ENCODE measurements around the gene SLC5A9. TPM values are rescaled to one million over a fixed set of nuclear protein-coding genes. Genes with fewer than 3 reads are reported as not detected.
"Not testable (repeated sequence)": the region's sequence is repeated elsewhere in the genome, so short reads cannot be mapped to it uniquely, and the experiment has no call there.

Gene SLC5A9
- total and polyA plus RNA-seq, 2 donors (not counting 1 experiment from before 2014, with no cell fraction given), result not detected

GRCh38 chr1:48284696-48285420, 62.3 kb downstream of the SLC5A9 start:
- H3K27me3 ChIP-seq (ENCODE audit: control insufficient read depth, insufficient read depth, low read length); H3K4me2 ChIP-seq (ENCODE audit: extremely low read depth, insufficient read depth, low read length); H3K9ac ChIP-seq (ENCODE audit: insufficient read depth, low read length): not testable (repeated sequence)

GRCh38 chr1:48285525-48285924, 63.0 kb downstream of the SLC5A9 start:
- no peak overlapping the region for H2AFZ ChIP-seq (ENCODE audit: low read length)
- no peaks in the 10 kb centered on the region for H3K79me2 ChIP-seq (ENCODE audit: control insufficient read depth, insufficient read depth, low read length)
- no peak overlapping the region for H3K4me2 ChIP-seq (ENCODE audit: extremely low read depth, insufficient read depth, low read length)
- H3K27ac ChIP-seq (ENCODE audit: insufficient read depth, low read length), result no peak overlapping the region
- H3K27me3 ChIP-seq (ENCODE audit: control insufficient read depth, insufficient read depth, low read length), result no peaks in the 10 kb centered on the region
- H3K4me3 ChIP-seq (replicated peaks in 1 of 4; ENCODE audit: control extremely low read depth in 1 of 4, insufficient read depth in 1 of 4, low read depth in 3 of 4, low read length in 4 of 4), result no peak overlapping the region
- no peaks in the 10 kb centered on the region for H3K36me3 ChIP-seq (ENCODE audit: control insufficient read depth, insufficient read depth, low read length)
- no peaks in the 10 kb centered on the region for H3K4me1 ChIP-seq (ENCODE audit: control insufficient read depth, extremely low read depth, insufficient read depth, low read length)
- no peak for DNase-seq (ENCODE audit: low read depth in 2 of 2)
- H3K9ac ChIP-seq (ENCODE audit: insufficient read depth, low read length), result no peak overlapping the region
- H4K20me1 ChIP-seq (ENCODE audit: control insufficient read depth, extremely low read depth, insufficient read depth, low read length), result no peaks in the 10 kb centered on the region
- H3K9me3 ChIP-seq (ENCODE audit: control insufficient read depth, insufficient read depth, low read depth, low read length), result no peaks in the 10 kb centered on the region
- no peak for TF ChIP-seq EZH2 (IDR thresholded peaks at IDR 0.05; ENCODE audit: low read length, missing control alignments)
- TF ChIP-seq, protein P1, sequence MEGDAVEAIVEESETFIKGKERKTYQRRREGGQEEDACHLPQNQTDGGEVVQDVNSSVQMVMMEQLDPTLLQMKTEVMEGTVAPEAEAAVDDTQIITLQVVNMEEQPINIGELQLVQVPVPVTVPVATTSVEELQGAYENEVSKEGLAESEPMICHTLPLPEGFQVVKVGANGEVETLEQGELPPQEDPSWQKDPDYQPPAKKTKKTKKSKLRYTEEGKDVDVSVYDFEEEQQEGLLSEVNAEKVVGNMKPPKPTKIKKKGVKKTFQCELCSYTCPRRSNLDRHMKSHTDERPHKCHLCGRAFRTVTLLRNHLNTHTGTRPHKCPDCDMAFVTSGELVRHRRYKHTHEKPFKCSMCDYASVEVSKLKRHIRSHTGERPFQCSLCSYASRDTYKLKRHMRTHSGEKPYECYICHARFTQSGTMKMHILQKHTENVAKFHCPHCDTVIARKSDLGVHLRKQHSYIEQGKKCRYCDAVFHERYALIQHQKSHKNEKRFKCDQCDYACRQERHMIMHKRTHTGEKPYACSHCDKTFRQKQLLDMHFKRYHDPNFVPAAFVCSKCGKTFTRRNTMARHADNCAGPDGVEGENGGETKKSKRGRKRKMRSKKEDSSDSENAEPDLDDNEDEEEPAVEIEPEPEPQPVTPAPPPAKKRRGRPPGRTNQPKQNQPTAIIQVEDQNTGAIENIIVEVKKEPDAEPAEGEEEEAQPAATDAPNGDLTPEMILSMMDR (conservative IDR thresholded peaks at IDR 0.05 in 1 of 2, IDR thresholded peaks at IDR 0.05 in 1 of 2; ENCODE audit: low read depth in 1 of 2, low read length in 2 of 2), result no peak

More at GRCh38 chr1:48284696-48285420, 62.3 kb downstream of the SLC5A9 start:
- not testable (repeated sequence) for H2AFZ ChIP-seq (ENCODE audit: low read length); H4K20me1 ChIP-seq (ENCODE audit: control insufficient read depth, extremely low read depth, insufficient read depth, low read length); H3K4me1 ChIP-seq (ENCODE audit: control insufficient read depth, extremely low read depth, insufficient read depth, low read length); H3K27ac ChIP-seq (ENCODE audit: insufficient read depth, low read length); H3K4me3 ChIP-seq (replicated peaks in 1 of 4; ENCODE audit: control extremely low read depth in 1 of 4, insufficient read depth in 1 of 4, low read depth in 3 of 4, low read length in 4 of 4); H3K36me3 ChIP-seq (ENCODE audit: control insufficient read depth, insufficient read depth, low read length); H3K9me3 ChIP-seq (ENCODE audit: control insufficient read depth, insufficient read depth, low read depth, low read length); H3K79me2 ChIP-seq (ENCODE audit: control insufficient read depth, insufficient read depth, low read length); DNase-seq (ENCODE audit: low read depth in 2 of 2)

DNA sequence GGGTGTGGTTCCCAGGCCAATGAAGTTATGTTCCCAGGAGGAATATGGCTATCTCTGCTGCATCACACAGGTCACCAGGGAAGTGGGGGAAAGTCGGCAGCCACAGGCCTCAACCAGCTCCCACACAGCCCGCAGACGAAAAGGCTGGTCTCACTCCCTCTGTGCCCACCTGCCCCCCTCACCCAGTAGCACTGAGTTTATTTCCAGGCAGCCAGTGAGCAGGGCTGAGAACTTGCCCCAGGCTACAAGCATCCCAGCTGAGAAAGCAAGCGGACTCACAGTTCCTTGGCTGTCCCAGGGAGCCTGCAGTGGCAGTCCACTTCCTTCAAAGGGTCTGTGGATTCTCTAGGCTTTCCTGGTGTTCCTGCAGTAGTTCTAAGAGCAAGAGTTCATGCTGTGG, 68.9 kb downstream of the SLC5A9 start:
- Histone ChIP-seq H3K27ac (ENCODE audit: insufficient read depth, low read length) (no peak overlapping the region), H3K4me1 (ENCODE audit: control insufficient read depth, extremely low read depth, insufficient read depth, low read length) (no peaks in the 10 kb centered on the region), H2AFZ (ENCODE audit: low read length) (no peak overlapping the region), H3K79me2 (ENCODE audit: control insufficient read depth, insufficient read depth, low read length) (no peaks in the 10 kb centered on the region), H4K20me1 (ENCODE audit: control insufficient read depth, extremely low read depth, insufficient read depth, low read length) (no peaks in the 10 kb centered on the region), H3K4me3 (replicated peaks in 1 of 4; ENCODE audit: control extremely low read depth in 1 of 4, insufficient read depth in 1 of 4, low read depth in 3 of 4, low read length in 4 of 4) (no peak overlapping the region), H3K27me3 (ENCODE audit: control insufficient read depth, insufficient read depth, low read length) (no peaks in the 10 kb centered on the region), H3K4me2 (ENCODE audit: extremely low read depth, insufficient read depth, low read length) (no peak overlapping the region), H3K9ac (ENCODE audit: insufficient read depth, low read length) (no peak overlapping the region), H3K36me3 (ENCODE audit: control insufficient read depth, insufficient read depth, low read length) (no peaks in the 10 kb centered on the region), H3K9me3 (ENCODE audit: control insufficient read depth, insufficient read depth, low read depth, low read length) (no peaks in the 10 kb centered on the region)
- no peak for DNase-seq (ENCODE audit: low read depth in 2 of 2)
- TF ChIP-seq, protein P1 (conservative IDR thresholded peaks at IDR 0.05 in 1 of 2, IDR thresholded peaks at IDR 0.05 in 1 of 2; ENCODE audit: low read depth in 1 of 2, low read length in 2 of 2), result no peak
- no peak for TF ChIP-seq EZH2 (IDR thresholded peaks at IDR 0.05; ENCODE audit: low read length, missing control alignments)

Data from fibroblast of lung (primary cell).